ENCODE data around the gene MBTPS1.

The MBTPS1 gene

DNA sequence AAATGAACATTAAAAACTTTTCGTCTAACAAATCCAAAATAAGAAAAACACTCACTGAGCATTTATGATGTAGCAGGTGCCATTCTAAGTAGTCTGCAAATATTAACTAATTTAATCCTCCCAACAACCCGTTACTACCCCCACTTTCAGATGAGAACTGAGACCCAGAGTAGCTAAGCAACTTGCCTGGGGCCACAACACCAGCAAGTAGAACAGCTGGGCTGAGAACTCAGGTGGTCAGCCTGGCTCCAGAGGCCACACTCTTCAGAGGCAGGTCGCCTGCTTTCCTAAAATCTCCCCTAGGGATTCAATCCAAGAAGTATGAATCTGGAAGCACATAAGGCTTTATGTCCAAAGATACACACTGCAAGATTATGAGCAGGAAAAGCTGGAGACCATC lies 6.2 kb downstream of the MBTPS1 start:
- H3K4me3 ChIP-seq (ENCODE audit: low read depth, low read length): no peak overlapping the region
- ChIA-PET CTCF (interaction anchor here (1.5 kb wide), 1 partner anchor 76 kb away, joined by 3 read pairs; the partner anchor contains the start of gene TAF1C), POLR2A (no interaction called here)
- TF ChIP-seq, protein P1, sequence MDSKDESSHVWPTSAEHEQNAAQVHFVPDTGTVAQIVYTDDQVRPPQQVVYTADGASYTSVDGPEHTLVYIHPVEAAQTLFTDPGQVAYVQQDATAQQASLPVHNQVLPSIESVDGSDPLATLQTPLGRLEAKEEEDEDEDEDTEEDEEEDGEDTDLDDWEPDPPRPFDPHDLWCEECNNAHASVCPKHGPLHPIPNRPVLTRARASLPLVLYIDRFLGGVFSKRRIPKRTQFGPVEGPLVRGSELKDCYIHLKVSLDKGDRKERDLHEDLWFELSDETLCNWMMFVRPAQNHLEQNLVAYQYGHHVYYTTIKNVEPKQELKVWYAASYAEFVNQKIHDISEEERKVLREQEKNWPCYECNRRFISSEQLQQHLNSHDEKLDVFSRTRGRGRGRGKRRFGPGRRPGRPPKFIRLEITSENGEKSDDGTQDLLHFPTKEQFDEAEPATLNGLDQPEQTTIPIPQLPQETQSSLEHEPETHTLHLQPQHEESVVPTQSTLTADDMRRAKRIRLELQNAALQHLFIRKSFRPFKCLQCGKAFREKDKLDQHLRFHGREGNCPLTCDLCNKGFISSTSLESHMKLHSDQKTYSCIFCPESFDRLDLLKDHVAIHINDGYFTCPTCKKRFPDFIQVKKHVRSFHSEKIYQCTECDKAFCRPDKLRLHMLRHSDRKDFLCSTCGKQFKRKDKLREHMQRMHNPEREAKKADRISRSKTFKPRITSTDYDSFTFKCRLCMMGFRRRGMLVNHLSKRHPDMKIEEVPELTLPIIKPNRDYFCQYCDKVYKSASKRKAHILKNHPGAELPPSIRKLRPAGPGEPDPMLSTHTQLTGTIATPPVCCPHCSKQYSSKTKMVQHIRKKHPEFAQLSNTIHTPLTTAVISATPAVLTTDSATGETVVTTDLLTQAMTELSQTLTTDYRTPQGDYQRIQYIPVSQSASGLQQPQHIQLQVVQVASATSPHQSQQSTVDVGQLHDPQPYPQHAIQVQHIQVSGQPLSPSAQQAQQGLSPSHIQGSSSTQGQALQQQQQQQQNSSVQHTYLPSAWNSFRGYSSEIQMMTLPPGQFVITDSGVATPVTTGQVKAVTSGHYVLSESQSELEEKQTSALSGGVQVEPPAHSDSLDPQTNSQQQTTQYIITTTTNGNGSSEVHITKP (tag by site-specific recombination; IDR thresholded peaks at IDR 0.05): no peak
- no peaks in the 10 kb centered on the region for H3K9me3 ChIP-seq (ENCODE audit: control insufficient read depth, insufficient read depth, low read depth, low read length)
- H3K36me3 ChIP-seq (ENCODE audit: control insufficient read depth in 2 of 2, insufficient read depth in 1 of 2, low read length in 2 of 2): peaks cover 0 to 32% of the 10 kb centered on the region in 2 experiments; a peak in 1 of 3 replicates
- H3K27ac ChIP-seq (ENCODE audit: extremely low read depth, low read depth, low read length): no peak overlapping the region
- no peaks in the 10 kb centered on the region for H3K4me1 ChIP-seq (ENCODE audit: control insufficient read depth, insufficient read depth, low read length)

- Histone ChIP-seq H3K9me3 (ENCODE audit: control insufficient read depth, insufficient read depth, low read depth, low read length) (no peaks in the 10 kb centered on the region), H3K4me1 (ENCODE audit: control insufficient read depth, insufficient read depth, low read length) (no peaks in the 10 kb centered on the region), H3K27ac (ENCODE audit: extremely low read depth, low read depth, low read length) (no peak overlapping the region), H3K4me3 (ENCODE audit: low read depth, low read length) (no peak overlapping the region), H3K36me3 (ENCODE audit: control insufficient read depth in 2 of 2, insufficient read depth in 1 of 2, low read length in 2 of 2) (peaks cover 0 to 32% of the 10 kb centered on the region in 2 experiments; a peak in 1 of 3 replicates)
- ChIA-PET POLR2A (no interaction called here), CTCF (no interaction called here)
- TF ChIP-seq GLIS1 (tag by site-specific recombination; IDR thresholded peaks at IDR 0.05) (no peak), GFI1B (tag by site-specific recombination; IDR thresholded peaks at IDR 0.05) (no peak), ZNF24 (tag by site-specific recombination; IDR thresholded peaks at IDR 0.05) (no peak), TSHZ1 (tag by site-specific recombination; IDR thresholded peaks at IDR 0.05; ENCODE audit: borderline replicate concordance) (no peak), ZNF677 (tag by site-specific recombination; IDR thresholded peaks at IDR 0.05) (peak; percentile 70; the same call in 1 of the 2 replicates), KLF1 (tag by site-specific recombination; IDR thresholded peaks at IDR 0.05) (no peak)
- TF ChIP-seq, protein P2, sequence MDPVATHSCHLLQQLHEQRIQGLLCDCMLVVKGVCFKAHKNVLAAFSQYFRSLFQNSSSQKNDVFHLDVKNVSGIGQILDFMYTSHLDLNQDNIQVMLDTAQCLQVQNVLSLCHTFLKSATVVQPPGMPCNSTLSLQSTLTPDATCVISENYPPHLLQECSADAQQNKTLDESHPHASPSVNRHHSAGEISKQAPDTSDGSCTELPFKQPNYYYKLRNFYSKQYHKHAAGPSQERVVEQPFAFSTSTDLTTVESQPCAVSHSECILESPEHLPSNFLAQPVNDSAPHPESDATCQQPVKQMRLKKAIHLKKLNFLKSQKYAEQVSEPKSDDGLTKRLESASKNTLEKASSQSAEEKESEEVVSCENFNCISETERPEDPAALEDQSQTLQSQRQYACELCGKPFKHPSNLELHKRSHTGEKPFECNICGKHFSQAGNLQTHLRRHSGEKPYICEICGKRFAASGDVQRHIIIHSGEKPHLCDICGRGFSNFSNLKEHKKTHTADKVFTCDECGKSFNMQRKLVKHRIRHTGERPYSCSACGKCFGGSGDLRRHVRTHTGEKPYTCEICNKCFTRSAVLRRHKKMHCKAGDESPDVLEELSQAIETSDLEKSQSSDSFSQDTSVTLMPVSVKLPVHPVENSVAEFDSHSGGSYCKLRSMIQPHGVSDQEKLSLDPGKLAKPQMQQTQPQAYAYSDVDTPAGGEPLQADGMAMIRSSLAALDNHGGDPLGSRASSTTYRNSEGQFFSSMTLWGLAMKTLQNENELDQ (tag by site-specific recombination; IDR thresholded peaks at IDR 0.05; ENCODE audit: low read depth): no peak
These were observed 7.0 kb downstream of the MBTPS1 start for GRCh38 chr16:84109598-84110335.

DNA sequence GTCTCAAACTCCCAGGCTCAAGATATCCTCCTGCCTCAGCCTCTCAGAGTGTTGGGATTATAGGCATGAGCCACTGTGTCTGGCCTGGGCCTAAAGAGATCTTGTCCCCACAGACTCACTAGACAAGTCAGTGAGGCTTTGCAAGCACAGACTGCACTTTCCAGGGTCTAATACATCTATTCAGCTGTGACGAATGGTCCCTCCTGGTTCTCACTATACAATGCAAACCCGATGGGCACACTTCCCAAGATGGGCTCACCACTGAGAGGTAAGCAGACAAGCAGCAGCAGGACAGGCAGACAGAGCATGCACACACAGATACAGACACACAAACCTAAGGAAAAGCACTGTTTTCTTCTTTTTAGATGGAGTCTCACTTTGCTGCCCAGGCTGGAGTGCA lies 8.8 kb downstream of the MBTPS1 start:
- Histone ChIP-seq H3K9me3 (ENCODE audit: control insufficient read depth, insufficient read depth, low read depth, low read length) (no peaks in the 10 kb centered on the region), H3K36me3 (ENCODE audit: control insufficient read depth in 2 of 2, insufficient read depth in 1 of 2, low read length in 2 of 2) (peaks cover 0 to 32% of the 10 kb centered on the region in 2 experiments; a peak in 1 of 3 replicates), H3K4me3 (ENCODE audit: low read depth, low read length) (no peak overlapping the region), H3K27ac (ENCODE audit: extremely low read depth, low read depth, low read length) (no peak overlapping the region), H3K4me1 (ENCODE audit: control insufficient read depth, insufficient read depth, low read length) (peaks cover 5% of the 10 kb centered on the region)
- ChIA-PET CTCF (interaction anchor here (1.0 to 1.2 kb wide), 2 partner anchors 23 to 40 kb away, joined by 3 to 5 read pairs; no protein-coding TSS in a partner anchor), POLR2A (interaction anchor here (0.8 kb wide), 1 partner anchor 9 kb away, joined by 3 read pairs; the partner anchor contains the start of gene MBTPS1)
- TF ChIP-seq ZNF623 (tag by site-specific recombination; IDR thresholded peaks at IDR 0.05) (no peak), ZNF830 (tag by site-specific recombination; IDR thresholded peaks at IDR 0.05; ENCODE audit: low read depth) (no peak), KLF1 (tag by site-specific recombination; IDR thresholded peaks at IDR 0.05) (no peak), ZNF202 (tag by site-specific recombination; IDR thresholded peaks at IDR 0.05; ENCODE audit: borderline replicate concordance) (no peak), ZNF600 (tag by site-specific recombination; IDR thresholded peaks at IDR 0.05) (no peak), ZNF132 (tag by site-specific recombination; IDR thresholded peaks at IDR 0.05; ENCODE audit: borderline replicate concordance) (no peak), KLF7 (tag by site-specific recombination; IDR thresholded peaks at IDR 0.05; ENCODE audit: borderline replicate concordance) (no peak), ZNF677 (tag by site-specific recombination; IDR thresholded peaks at IDR 0.05) (no peak)
- TF ChIP-seq, protein P3, sequence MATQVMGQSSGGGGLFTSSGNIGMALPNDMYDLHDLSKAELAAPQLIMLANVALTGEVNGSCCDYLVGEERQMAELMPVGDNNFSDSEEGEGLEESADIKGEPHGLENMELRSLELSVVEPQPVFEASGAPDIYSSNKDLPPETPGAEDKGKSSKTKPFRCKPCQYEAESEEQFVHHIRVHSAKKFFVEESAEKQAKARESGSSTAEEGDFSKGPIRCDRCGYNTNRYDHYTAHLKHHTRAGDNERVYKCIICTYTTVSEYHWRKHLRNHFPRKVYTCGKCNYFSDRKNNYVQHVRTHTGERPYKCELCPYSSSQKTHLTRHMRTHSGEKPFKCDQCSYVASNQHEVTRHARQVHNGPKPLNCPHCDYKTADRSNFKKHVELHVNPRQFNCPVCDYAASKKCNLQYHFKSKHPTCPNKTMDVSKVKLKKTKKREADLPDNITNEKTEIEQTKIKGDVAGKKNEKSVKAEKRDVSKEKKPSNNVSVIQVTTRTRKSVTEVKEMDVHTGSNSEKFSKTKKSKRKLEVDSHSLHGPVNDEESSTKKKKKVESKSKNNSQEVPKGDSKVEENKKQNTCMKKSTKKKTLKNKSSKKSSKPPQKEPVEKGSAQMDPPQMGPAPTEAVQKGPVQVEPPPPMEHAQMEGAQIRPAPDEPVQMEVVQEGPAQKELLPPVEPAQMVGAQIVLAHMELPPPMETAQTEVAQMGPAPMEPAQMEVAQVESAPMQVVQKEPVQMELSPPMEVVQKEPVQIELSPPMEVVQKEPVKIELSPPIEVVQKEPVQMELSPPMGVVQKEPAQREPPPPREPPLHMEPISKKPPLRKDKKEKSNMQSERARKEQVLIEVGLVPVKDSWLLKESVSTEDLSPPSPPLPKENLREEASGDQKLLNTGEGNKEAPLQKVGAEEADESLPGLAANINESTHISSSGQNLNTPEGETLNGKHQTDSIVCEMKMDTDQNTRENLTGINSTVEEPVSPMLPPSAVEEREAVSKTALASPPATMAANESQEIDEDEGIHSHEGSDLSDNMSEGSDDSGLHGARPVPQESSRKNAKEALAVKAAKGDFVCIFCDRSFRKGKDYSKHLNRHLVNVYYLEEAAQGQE (tag by site-specific recombination; IDR thresholded peaks at IDR 0.05): no peak

Data from HEK293 (cell line).